GM21423 (cell line): ENCODE data around the gene KLHDC8A.

Source experiments
- ATAC-seq: cut with Tn5 transposase; IDR thresholded peaks from one replicate; pipeline ENCODE4 v1.9.1; 2021; ENCODE audit warnings: mild to moderate bottlenecking, moderate library complexity; ENCODE audit not compliant: unreplicated experiment

KLHDC8A gene

GRCh38 chr1:205345761-205346160 is 11.0 kb downstream of the KLHDC8A start:
- no peak for ATAC-seq

GRCh38 chr1:205344066-205344928 is 12.4 kb downstream of the KLHDC8A start:
- no peak for ATAC-seq

GRCh38 chr1:205343431-205344065 is 13.2 kb downstream of the KLHDC8A start:
- ATAC-seq: no peak

GRCh38 chr1:205342986-205343385 is 13.7 kb downstream of the KLHDC8A start:
- ATAC-seq: no peak

- ATAC-seq: no peak
Measured at GRCh38 chr1:205340676-205341075, 16.0 kb downstream of the KLHDC8A start.

- ATAC-seq: no peak
Measured at GRCh38 chr1:205339717-205340116, 17.0 kb downstream of the KLHDC8A start.

- ATAC-seq: no peak
Measured at GRCh38 chr1:205339197-205339702, 17.5 kb downstream of the KLHDC8A start.

- ATAC-seq: no peak
Measured at GRCh38 chr1:205338011-205338410, 18.7 kb downstream of the KLHDC8A start.

GRCh38 chr1:205337481-205337880 is 19.2 kb downstream of the KLHDC8A start:
- no peak for ATAC-seq

GRCh38 chr1:205335692-205336091 is 21.0 kb downstream of the KLHDC8A start:
- ATAC-seq: no peak

- ATAC-seq: no peak
Measured at GRCh38 chr1:205332015-205332791, 24.5 kb downstream of the KLHDC8A start.

GRCh38 chr1:205330150-205330549 is 26.6 kb downstream of the KLHDC8A start:
- ATAC-seq: no peak

GRCh38 chr1:205329719-205330118 is 27.0 kb downstream of the KLHDC8A start:
- no peak for ATAC-seq

GRCh38 chr1:205328476-205328875 is 28.2 kb downstream of the KLHDC8A start:
- no peak for ATAC-seq

GRCh38 chr1:205326812-205327466 is 29.8 kb downstream of the KLHDC8A start:
- ATAC-seq: no peak

- no peak for ATAC-seq
Measured at GRCh38 chr1:205325334-205325884, 31.3 kb downstream of the KLHDC8A start.

GRCh38 chr1:205324781-205325180 is 31.9 kb downstream of the KLHDC8A start:
- ATAC-seq: no peak

GRCh38 chr1:205323794-205324193 is 32.9 kb downstream of the KLHDC8A start:
- no peak for ATAC-seq

GRCh38 chr1:205321959-205322283 is 34.8 kb downstream of the KLHDC8A start:
- no peak for ATAC-seq

GRCh38 chr1:205321162-205321958 is 35.4 kb downstream of the KLHDC8A start, which contains the start of gene NUAK2:
TSS of gene NUAK2 (minus strand) at chr1:205321745. CDS start at chr1:205321628, 117 bp downstream.
- no peak for ATAC-seq
